HEK293 (cell line): Measurements from ENCODE around the gene DTL.

Source experiments
- CTCF ChIA-PET: fragments of 350-600 bp; formaldehyde crosslinking; extraction: SDS; loops from one replicate; lab custom pipeline; 2021; ENCODE audit warnings: antibody characterized with exemption; lab: Yijun Ruan, JAX
- POLR2A ChIA-PET: fragments of 300-600 bp; formaldehyde crosslinking; extraction: SDS; loops from one replicate; lab custom pipeline; 2020; ENCODE audit warnings: antibody characterized with exemption, inconsistent platforms; lab: Yijun Ruan, JAX
- H3K27ac ChIP-seq: fragments of 200-500 bp; sonication (Bioruptor generic); 2 replicates; pipeline ENCODE4 v1.5.1; 2014; ENCODE audit warnings: low read depth, low read length, control low read depth, inconsistent platforms; ENCODE audit errors: extremely low read depth
- H3K36me3 ChIP-seq, 2 experiments: fragments of 200-500 bp in 1 of 2; sonication (Bioruptor generic) in 1 of 2; 1 replicate in 1 of 2; 2 replicates in 1 of 2; pipeline ENCODE4 v1.5.1; 2014 to 2017; ENCODE audit warnings: inconsistent platforms in 2 of 2, low read length in 2 of 2; ENCODE audit not compliant: control insufficient read depth in 2 of 2, insufficient read depth in 1 of 2
- H3K4me1 ChIP-seq: fragments of 200-500 bp; sonication (Bioruptor generic); 2 replicates; pipeline ENCODE4 v1.5.1; 2014; ENCODE audit warnings: mild to moderate bottlenecking, low read length, inconsistent platforms; ENCODE audit not compliant: control insufficient read depth, insufficient read depth
- H3K4me3 ChIP-seq: 2 replicates; pipeline ENCODE4 v1.5.1; 2011; ENCODE audit warnings: low read depth, mild to moderate bottlenecking, control low read depth, low read length, moderate library complexity
- H3K9me3 ChIP-seq: fragments of 200-500 bp; sonication (Bioruptor generic); 2 replicates; pipeline ENCODE4 v1.5.1; 2014; ENCODE audit warnings: low read depth, low read length, inconsistent platforms; ENCODE audit not compliant: control insufficient read depth, insufficient read depth
- BCL6B ChIP-seq: fragments of 450-650 bp; formaldehyde crosslinking; IDR thresholded peaks from 2 replicates; pipeline ENCODE4 v1.5.1; 2017; ENCODE audit warnings: missing biosample characterization, missing genetic modification characterization
- INSM2 ChIP-seq: fragments of 450-650 bp; formaldehyde crosslinking; IDR thresholded peaks from 2 replicates; pipeline ENCODE4 v1.5.1; 2016; ENCODE audit warnings: missing biosample characterization, missing genetic modification characterization
- PBX3 ChIP-seq: sonication (generic); formaldehyde crosslinking; IDR thresholded peaks from 2 replicates; pipeline ENCODE4 v1.8.1; 2022; ENCODE audit warnings: mild to moderate bottlenecking, moderate library complexity, missing genetic modification reagents
- SP2 ChIP-seq: fragments of 450-650 bp; formaldehyde crosslinking; IDR thresholded peaks from 2 replicates; pipeline ENCODE4 v1.5.1; 2016; ENCODE audit warnings: missing biosample characterization, missing genetic modification characterization
- ZBTB17 ChIP-seq: fragments of 450-650 bp; formaldehyde crosslinking; IDR thresholded peaks from 2 replicates; pipeline ENCODE4 v1.5.1; 2016; ENCODE audit warnings: missing biosample characterization, missing genetic modification characterization
- ZBTB49 ChIP-seq: fragments of 450-650 bp; formaldehyde crosslinking; IDR thresholded peaks from 2 replicates; pipeline ENCODE4 v1.5.1; 2016; ENCODE audit warnings: missing biosample characterization, missing genetic modification characterization, low read depth
- ZBTB6 ChIP-seq: fragments of 450-650 bp; formaldehyde crosslinking; IDR thresholded peaks from 2 replicates; pipeline ENCODE4 v1.5.1; 2017; ENCODE audit warnings: missing biosample characterization, missing genetic modification characterization
- ZBTB8A ChIP-seq: fragments of 450-650 bp; formaldehyde crosslinking; IDR thresholded peaks from 2 replicates; pipeline ENCODE4 v1.5.1; 2016; ENCODE audit warnings: missing biosample characterization, missing genetic modification characterization
- ZFP3 ChIP-seq: fragments of 450-650 bp; formaldehyde crosslinking; IDR thresholded peaks from 2 replicates; pipeline ENCODE4 v1.5.1; 2016; ENCODE audit warnings: low read depth, missing biosample characterization, missing genetic modification characterization
- ZNF2 ChIP-seq: fragments of 450-650 bp; formaldehyde crosslinking; IDR thresholded peaks from 2 replicates; pipeline ENCODE4 v1.5.1; 2016; ENCODE audit warnings: missing biosample characterization, missing genetic modification characterization
- ZNF26 ChIP-seq: fragments of 450-650 bp; formaldehyde crosslinking; IDR thresholded peaks from 2 replicates; pipeline ENCODE4 v1.5.1; 2016; ENCODE audit warnings: missing biosample characterization, missing genetic modification characterization
- ZNF311 ChIP-seq: fragments of 450-650 bp; formaldehyde crosslinking; IDR thresholded peaks from 2 replicates; pipeline ENCODE4 v1.5.1; 2017; ENCODE audit warnings: missing biosample characterization, missing genetic modification characterization, borderline replicate concordance
- ZNF324 ChIP-seq: fragments of 450-650 bp; formaldehyde crosslinking; IDR thresholded peaks from 2 replicates; pipeline ENCODE4 v1.5.1; 2016; ENCODE audit warnings: missing biosample characterization, missing genetic modification characterization
- ZNF350 ChIP-seq: fragments of 450-650 bp; formaldehyde crosslinking; IDR thresholded peaks from 2 replicates; pipeline ENCODE4 v1.5.0; 2017; ENCODE audit warnings: missing biosample characterization, mild to moderate bottlenecking, missing genetic modification characterization
- ZNF366 ChIP-seq: fragments of 450-650 bp; formaldehyde crosslinking; conservative IDR thresholded peaks from 2 replicates; pipeline ENCODE4 v1.5.1; 2016; ENCODE audit warnings: missing biosample characterization, missing genetic modification characterization
- ZNF398 ChIP-seq: fragments of 450-650 bp; formaldehyde crosslinking; IDR thresholded peaks from 2 replicates; pipeline ENCODE4 v1.5.1; 2017; ENCODE audit warnings: missing biosample characterization, missing genetic modification characterization
- ZNF701 ChIP-seq: fragments of 450-650 bp; formaldehyde crosslinking; IDR thresholded peaks from 2 replicates; pipeline ENCODE4 v1.5.1; 2016; ENCODE audit warnings: missing biosample characterization, missing genetic modification characterization
- ZNF777 ChIP-seq: fragments of 450-650 bp; formaldehyde crosslinking; IDR thresholded peaks from 2 replicates; pipeline ENCODE4 v1.5.1; 2017; ENCODE audit warnings: missing biosample characterization, missing genetic modification characterization, borderline replicate concordance
- ZSCAN16 ChIP-seq: fragments of 450-650 bp; formaldehyde crosslinking; IDR thresholded peaks from 2 replicates; pipeline ENCODE4 v1.5.1; 2016; ENCODE audit warnings: missing biosample characterization, missing genetic modification characterization

Gene DTL

GRCh38 chr1:212009561-212009960 lies 26.0 kb upstream of the DTL start:
- ChIA-PET CTCF (interaction anchor here (0.6 to 2.4 kb wide), 7 partner anchors 19 to 446 kb away, joined by 3 to 30 read pairs (median 4); partner anchors contain the start of genes DTL and INTS7), POLR2A (interaction anchor here (1.0 kb wide), 1 partner anchor 26 kb away, joined by 4 read pairs; the partner anchor contains the start of genes DTL and INTS7)
- Histone ChIP-seq H3K36me3 (peaks cover 9 to 55% of the 10 kb centered on the region in 2 experiments; a peak in 2 of 3 replicates), H3K9me3 (no peaks in the 10 kb centered on the region), H3K27ac (no peak overlapping the region), H3K4me3 (no peak overlapping the region), H3K4me1 (no peaks in the 10 kb centered on the region)
- no peak for TF ChIP-seq ZNF366 (tag by site-specific recombination)
- no peak for TF ChIP-seq ZBTB6 (tag by site-specific recombination)
- TF ChIP-seq BCL6B: no peak
- no peak for TF ChIP-seq ZNF777 (tag by site-specific recombination)
- TF ChIP-seq ZNF701 (tag by site-specific recombination): no peak
- TF ChIP-seq ZSCAN16 (tag by site-specific recombination): no peak
- no peak for TF ChIP-seq PBX3
- no peak for TF ChIP-seq ZNF398
- no peak for TF ChIP-seq ZNF324 (tag by site-specific recombination)
- no peak for TF ChIP-seq ZNF350 (tag by site-specific recombination)
- no peak for TF ChIP-seq ZNF26 (tag by site-specific recombination)
- TF ChIP-seq ZBTB49 (tag by site-specific recombination): no peak
- no peak for TF ChIP-seq ZNF311 (tag by site-specific recombination)
- no peak for TF ChIP-seq ZFP3
- no peak for TF ChIP-seq ZBTB8A (tag by site-specific recombination)

- no peak overlapping the region for H3K27ac ChIP-seq
- peaks cover 7 to 51% of the 10 kb centered on the region in 2 experiments; a peak in 2 of 3 replicates for H3K36me3 ChIP-seq
- CTCF ChIA-PET: interaction anchor here (0.6 to 2.4 kb wide), 6 partner anchors 19 to 328 kb away, joined by 3 to 30 read pairs (median 4); partner anchors contain the start of genes DTL and INTS7
- no peaks in the 10 kb centered on the region for H3K4me1 ChIP-seq
- no peaks in the 10 kb centered on the region for H3K9me3 ChIP-seq
- TF ChIP-seq ZBTB17 (tag by site-specific recombination) (no peak), INSM2 (no peak), ZNF2 (tag by site-specific recombination) (no peak), SP2 (no peak)
- TF ChIP-seq, all 188 proteins: peak for 0
- POLR2A ChIA-PET: interaction anchor here (1.0 kb wide), 1 partner anchor 25 kb away, joined by 4 read pairs; the partner anchor contains the start of genes DTL and INTS7
- H3K4me3 ChIP-seq: no peak overlapping the region
Observed at GRCh38 chr1:212010004-212010403, 25.5 kb upstream of the DTL start.
